Hepatocyte (in vitro differentiated cells): ENCODE data around the gene SRSF2.

Experiments
- CTCF ChIP-seq: fragments of 200-600 bp; sonication (generic); IDR thresholded peaks from 2 replicates; pipeline ENCODE4 v1.5.1; 2016; ENCODE audit warnings: antibody characterized with exemption, mild to moderate bottlenecking; ENCODE audit not compliant: poor library complexity
- EZH2 ChIP-seq: fragments of 200-600 bp; sonication (generic); IDR thresholded peaks from 2 replicates; pipeline ENCODE4 v1.6.1; 2016; ENCODE audit warnings: antibody characterized with exemption, mild to moderate bottlenecking, borderline replicate concordance

DNA sequence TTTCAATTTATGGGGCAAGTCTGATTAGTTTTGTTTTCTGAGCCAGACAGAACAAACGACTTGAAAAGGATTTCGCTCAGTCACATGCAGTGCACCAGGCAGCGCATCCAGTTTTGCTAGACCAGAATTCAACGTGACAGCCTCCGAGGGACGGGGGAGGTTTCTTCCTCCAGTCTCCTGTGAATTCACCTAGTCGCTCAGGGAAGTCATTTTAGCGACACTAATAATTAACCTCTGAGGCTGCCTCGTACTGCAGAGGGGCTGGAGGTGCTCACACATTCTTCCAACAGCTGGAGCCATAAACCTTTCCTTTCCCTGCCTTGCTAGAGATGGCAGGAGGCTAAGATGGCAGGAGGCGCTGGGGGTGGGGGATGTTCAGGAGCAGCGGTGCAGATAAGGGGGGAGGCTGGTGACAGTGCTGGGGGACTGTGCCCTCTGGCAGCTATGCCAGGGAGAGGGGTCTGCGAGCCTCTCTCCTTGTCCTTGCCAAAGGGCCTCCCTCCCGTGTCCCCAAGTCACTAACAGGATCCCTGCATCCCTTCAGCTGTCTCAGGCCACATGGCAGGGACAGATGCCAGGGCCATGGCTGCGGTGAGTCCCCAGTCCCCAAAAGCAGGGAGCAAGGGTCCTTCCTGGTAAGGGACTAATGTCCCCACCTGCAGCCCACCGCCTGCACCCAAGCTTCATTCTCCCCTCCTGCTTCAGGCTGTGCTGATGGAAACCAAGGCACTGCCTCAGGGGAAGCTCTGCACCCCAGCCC lies 50.4 kb downstream of the SRSF2 start:
- TF ChIP-seq CTCF (no peak), EZH2 (no peak)
